SK-N-SH treated with all-trans-retinoic acid at 6 μM for 48 hours (cell line): ENCODE results near the gene C16orf46.

Experiments
- ATAC-seq: fragments of 200-7000 bp; cut with Tn5 transposase; 3 replicates; pipeline ENCODE4 v1.9.1; 2020; ENCODE audit warnings: mild to moderate bottlenecking, moderate library complexity
- ARNTL ChIP-seq: fragments of 450-650 bp; formaldehyde crosslinking; IDR thresholded peaks from 2 replicates; pipeline ENCODE4 v1.5.0; 2020; ENCODE audit warnings: low read depth, mild to moderate bottlenecking, moderate library complexity, borderline replicate concordance
- BACH2 ChIP-seq: fragments of 250-450 bp; sonication (Bioruptor Pico); IDR thresholded peaks from 2 replicates; pipeline ENCODE4 v1.9.0; 2021; ENCODE audit warnings: mild to moderate bottlenecking, borderline replicate concordance
- CREB5 ChIP-seq: fragments of 250-450 bp; sonication (Bioruptor Pico); IDR thresholded peaks from 2 replicates; pipeline ENCODE4 v1.5.1; 2020; ENCODE audit warnings: low read depth, mild to moderate bottlenecking, moderate library complexity
- CSDC2 ChIP-seq: fragments of 250-450 bp; sonication (Bioruptor Pico); IDR thresholded peaks from 2 replicates; pipeline ENCODE4 v1.5.0; 2020; ENCODE audit warnings: mild to moderate bottlenecking, moderate library complexity
- ESRRG ChIP-seq: fragments of 250-450 bp; sonication (Bioruptor Pico); IDR thresholded peaks from 2 replicates; pipeline ENCODE4 v1.6.1; 2021; ENCODE audit warnings: mild to moderate bottlenecking
- GLIS3 ChIP-seq: fragments of 250-450 bp; sonication (Bioruptor Pico); IDR thresholded peaks from 2 replicates; pipeline ENCODE4 v1.5.0; 2020; ENCODE audit warnings: mild to moderate bottlenecking, moderate library complexity
- OSR1 ChIP-seq: fragments of 250-450 bp; sonication (Bioruptor Pico); IDR thresholded peaks from 2 replicates; pipeline ENCODE4 v1.8.0; 2022; ENCODE audit warnings: moderate library complexity, mild to moderate bottlenecking, inconsistent platforms
- POU6F1 ChIP-seq: fragments of 250-450 bp; sonication (Bioruptor Pico); IDR thresholded peaks from 2 replicates; pipeline ENCODE4 v1.8.0; 2021; ENCODE audit warnings: low read depth, mild to moderate bottlenecking, moderate library complexity, borderline replicate concordance
- PPARA ChIP-seq: fragments of 250-450 bp; sonication (Bioruptor Pico); IDR thresholded peaks from 2 replicates; pipeline ENCODE4 v1.5.0; 2020; ENCODE audit warnings: mild to moderate bottlenecking, borderline replicate concordance
- RARB ChIP-seq: fragments of 250-450 bp; sonication (Bioruptor Pico); IDR thresholded peaks from 2 replicates; pipeline ENCODE4 v1.8.0; 2021; ENCODE audit warnings: mild to moderate bottlenecking, moderate library complexity
- SNAI2 ChIP-seq: fragments of 250-450 bp; sonication (Bioruptor Pico); IDR thresholded peaks from 2 replicates; pipeline ENCODE4 v1.5.0; 2020; ENCODE audit warnings: mild to moderate bottlenecking, moderate library complexity
- TCF4 ChIP-seq: fragments of 250-450 bp; sonication (Bioruptor Pico); IDR thresholded peaks from 2 replicates; pipeline ENCODE4 v1.8.0; 2021; ENCODE audit warnings: mild to moderate bottlenecking, moderate library complexity, borderline replicate concordance
- TOX ChIP-seq: fragments of 250-450 bp; sonication (Bioruptor Pico); IDR thresholded peaks from 2 replicates; pipeline ENCODE4 v1.8.0; 2021; ENCODE audit warnings: mild to moderate bottlenecking, moderate library complexity, borderline replicate concordance
- ZC3H10 ChIP-seq: fragments of 250-450 bp; sonication (Bioruptor Pico); IDR thresholded peaks from 2 replicates; pipeline ENCODE4 v1.5.1; 2021; ENCODE audit warnings: mild to moderate bottlenecking, moderate library complexity
- ZFP30 ChIP-seq: fragments of 450-650 bp; formaldehyde crosslinking; IDR thresholded peaks from 2 replicates; pipeline ENCODE4 v1.5.0; 2022; ENCODE audit warnings: mild to moderate bottlenecking, moderate library complexity
- ZNF565 ChIP-seq: fragments of 450-650 bp; formaldehyde crosslinking; conservative IDR thresholded peaks from 2 replicates; pipeline ENCODE4 v1.5.0; 2020; ENCODE audit warnings: low read depth, mild to moderate bottlenecking, moderate library complexity
- ZNF70 ChIP-seq: fragments of 450-650 bp; formaldehyde crosslinking; IDR thresholded peaks from 2 replicates; pipeline ENCODE4 v1.5.0; 2020; ENCODE audit warnings: mild to moderate bottlenecking, moderate library complexity
- ZNF8 ChIP-seq: fragments of 450-650 bp; formaldehyde crosslinking; IDR thresholded peaks from 2 replicates; pipeline ENCODE4 v1.5.0; 2020; ENCODE audit warnings: mild to moderate bottlenecking, moderate library complexity
- TF ChIP-seq, protein P1 (sequence below): fragments of 250-450 bp; sonication (Bioruptor Pico); IDR thresholded peaks from 2 replicates; pipeline ENCODE4 v1.8.0; 2020; ENCODE audit warnings: mild to moderate bottlenecking, moderate library complexity, borderline replicate concordance
- TF ChIP-seq, protein P2 (sequence below): fragments of 250-450 bp; sonication (Bioruptor Pico); IDR thresholded peaks from 2 replicates; pipeline ENCODE4 v1.5.1; 2021; ENCODE audit warnings: mild to moderate bottlenecking, moderate library complexity

C16orf46 gene

GRCh38 chr16:81094771-81095251, 17.8 kb upstream of the C16orf46 start:
- ATAC-seq = no peak

DNA sequence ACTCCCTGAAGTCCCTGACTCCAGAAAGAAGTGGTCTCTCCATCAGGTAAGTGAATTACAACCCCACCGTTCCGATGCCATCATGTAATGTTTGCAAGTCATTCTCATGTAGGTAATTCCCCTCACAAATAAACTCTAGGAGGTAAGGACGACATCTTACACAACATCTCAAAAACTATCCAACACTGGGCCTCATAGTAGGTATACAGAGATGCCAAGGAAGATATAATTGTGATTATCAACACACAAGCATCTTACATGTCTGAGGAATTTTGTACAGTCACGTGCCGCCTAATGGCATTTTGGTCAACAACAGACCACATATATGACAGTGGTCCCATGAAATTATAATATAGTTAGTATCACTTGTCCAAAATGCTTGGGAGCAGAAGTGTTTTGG, 11.8 kb upstream of the C16orf46 start:
- no peak for ATAC-seq

More at GRCh38 chr16:81094771-81095251, 17.8 kb upstream of the C16orf46 start:
- TF ChIP-seq OSR1 (no peak), ESRRG (CRISPR knock-in tag) (no peak), ZFP30 (CRISPR knock-in tag) (no peak), POU6F1 (CRISPR knock-in tag) (no peak), ARNTL (CRISPR knock-in tag) (no peak), BACH2 (CRISPR knock-in tag) (no peak), SNAI2 (no peak), ZNF565 (CRISPR knock-in tag) (no peak), TOX (no peak)
- TF ChIP-seq, protein P1, sequence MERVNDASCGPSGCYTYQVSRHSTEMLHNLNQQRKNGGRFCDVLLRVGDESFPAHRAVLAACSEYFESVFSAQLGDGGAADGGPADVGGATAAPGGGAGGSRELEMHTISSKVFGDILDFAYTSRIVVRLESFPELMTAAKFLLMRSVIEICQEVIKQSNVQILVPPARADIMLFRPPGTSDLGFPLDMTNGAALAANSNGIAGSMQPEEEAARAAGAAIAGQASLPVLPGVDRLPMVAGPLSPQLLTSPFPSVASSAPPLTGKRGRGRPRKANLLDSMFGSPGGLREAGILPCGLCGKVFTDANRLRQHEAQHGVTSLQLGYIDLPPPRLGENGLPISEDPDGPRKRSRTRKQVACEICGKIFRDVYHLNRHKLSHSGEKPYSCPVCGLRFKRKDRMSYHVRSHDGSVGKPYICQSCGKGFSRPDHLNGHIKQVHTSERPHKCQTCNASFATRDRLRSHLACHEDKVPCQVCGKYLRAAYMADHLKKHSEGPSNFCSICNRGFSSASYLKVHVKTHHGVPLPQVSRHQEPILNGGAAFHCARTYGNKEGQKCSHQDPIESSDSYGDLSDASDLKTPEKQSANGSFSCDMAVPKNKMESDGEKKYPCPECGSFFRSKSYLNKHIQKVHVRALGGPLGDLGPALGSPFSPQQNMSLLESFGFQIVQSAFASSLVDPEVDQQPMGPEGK (CRISPR knock-in tag) = no peak

DNA sequence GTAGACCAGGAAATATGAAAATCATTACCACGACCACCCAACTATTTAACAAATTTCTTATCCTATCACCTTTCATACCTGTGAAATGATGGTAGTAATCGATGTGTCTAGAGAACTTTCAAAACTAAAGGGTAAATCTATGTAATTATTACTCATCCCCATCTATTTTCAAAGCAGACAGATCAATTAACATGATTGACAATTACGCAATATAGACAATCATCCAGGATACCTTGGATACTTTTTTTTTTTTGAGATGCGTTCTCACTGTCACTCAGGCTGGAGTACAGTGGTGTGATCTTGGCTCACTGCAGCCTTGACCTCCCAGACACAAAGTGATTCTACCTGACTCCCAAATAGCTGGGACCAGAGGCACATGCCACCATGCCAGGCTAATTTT, 4.0 kb upstream of the C16orf46 start:
- ATAC-seq = no peak
- no peak for TF ChIP-seq ZNF565 (CRISPR knock-in tag)
- TF ChIP-seq CREB5 (CRISPR knock-in tag) = no peak
- no peak for TF ChIP-seq ZC3H10 (CRISPR knock-in tag)
- TF ChIP-seq, protein P2, sequence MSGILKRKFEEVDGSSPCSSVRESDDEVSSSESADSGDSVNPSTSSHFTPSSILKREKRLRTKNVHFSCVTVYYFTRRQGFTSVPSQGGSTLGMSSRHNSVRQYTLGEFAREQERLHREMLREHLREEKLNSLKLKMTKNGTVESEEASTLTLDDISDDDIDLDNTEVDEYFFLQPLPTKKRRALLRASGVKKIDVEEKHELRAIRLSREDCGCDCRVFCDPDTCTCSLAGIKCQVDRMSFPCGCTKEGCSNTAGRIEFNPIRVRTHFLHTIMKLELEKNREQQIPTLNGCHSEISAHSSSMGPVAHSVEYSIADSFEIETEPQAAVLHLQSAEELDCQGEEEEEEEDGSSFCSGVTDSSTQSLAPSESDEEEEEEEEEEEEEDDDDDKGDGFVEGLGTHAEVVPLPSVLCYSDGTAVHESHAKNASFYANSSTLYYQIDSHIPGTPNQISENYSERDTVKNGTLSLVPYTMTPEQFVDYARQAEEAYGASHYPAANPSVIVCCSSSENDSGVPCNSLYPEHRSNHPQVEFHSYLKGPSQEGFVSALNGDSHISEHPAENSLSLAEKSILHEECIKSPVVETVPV (CRISPR knock-in tag) = no peak
- no peak for TF ChIP-seq TOX
- no peak for TF ChIP-seq ZFP30 (CRISPR knock-in tag)
- TF ChIP-seq SNAI2 = no peak
- TF ChIP-seq GLIS3 (CRISPR knock-in tag) = no peak
- no peak for TF ChIP-seq CSDC2 (CRISPR knock-in tag)
- TF ChIP-seq TCF4 (CRISPR knock-in tag) = no peak
- TF ChIP-seq BACH2 (CRISPR knock-in tag) = no peak
- TF ChIP-seq ZNF8 = no peak
- TF ChIP-seq ARNTL (CRISPR knock-in tag) = no peak
- no peak for TF ChIP-seq PPARA
- TF ChIP-seq ZNF70 (CRISPR knock-in tag) = no peak
- TF ChIP-seq, protein P1 (CRISPR knock-in tag) = no peak

More for the DNA sequence above, 11.8 kb upstream of the C16orf46 start:
- TF ChIP-seq ZNF8 (no peak), CSDC2 (CRISPR knock-in tag) (no peak), TOX (no peak), ZC3H10 (CRISPR knock-in tag) (no peak), POU6F1 (CRISPR knock-in tag) (no peak), ZNF565 (CRISPR knock-in tag) (no peak), RARB (CRISPR knock-in tag) (no peak), CREB5 (CRISPR knock-in tag) (no peak)
